Tibial nerve (tissue), 4 donors: ENCODE measurements around the gene NETO2. TPM values are rescaled to one million over a fixed set of nuclear protein-coding genes. Genes with fewer than 3 reads are reported as not detected.
A peak's percentile ranks its signal among the peaks of the same experiment; 100 is the strongest.

Experiments
- DNase-seq, 2 donors: peaks; one replicate each; pipeline ENCODE4 v3.0.0-alpha.2; 2019; ENCODE audit warnings: low spot score in 2 of 2
- H3K27ac ChIP-seq, 4 donors: fragments of 200-600 bp; sonication (generic) in 3 of 4; one replicate each; pipeline ENCODE4 v1.5.1; 2017 to 2019; ENCODE audit warnings: mild to moderate bottlenecking in 1 of 4
- H3K27me3 ChIP-seq, 2 donors: fragments of 200-600 bp; sonication (generic) in 1 of 2; one replicate each; pipeline versions ENCODE4 v1.5.1 to v1.6.0; 2017 to 2019
- H3K36me3 ChIP-seq, 3 donors: fragments of 200-600 bp; sonication (generic); one replicate each; pipeline ENCODE4 v1.5.1; 2018 to 2019
- H3K4me1 ChIP-seq, 4 donors: fragments of 200-600 bp; sonication (generic) in 3 of 4; one replicate each; pipeline ENCODE4 v1.5.1; 2017 to 2019
- H3K4me3 ChIP-seq, 4 donors: fragments of 200-600 bp; sonication (generic) in 3 of 4; one replicate each; pipeline ENCODE4 v1.5.1; 2017 to 2019; ENCODE audit warnings: mild to moderate bottlenecking in 1 of 4, moderate library complexity in 1 of 4
- H3K9me3 ChIP-seq, 4 donors: fragments of 200-600 bp; sonication (generic) in 3 of 4; one replicate each; pipeline ENCODE4 v1.5.1; 2017 to 2019
- CTCF ChIP-seq, 5 experiments: fragments of 200-600 bp in 3 of 5; fragments of 450-650 bp in 2 of 5; sonication (generic) in 3 of 5; IDR thresholded peaks; one replicate each; pipeline ENCODE4 v1.5.1; 2016 to 2019; ENCODE audit warnings: antibody characterized with exemption in 5 of 5, mild to moderate bottlenecking in 3 of 5, moderate library complexity in 2 of 5
- EP300 ChIP-seq, 2 donors: sonication (generic); formaldehyde crosslinking; IDR thresholded peaks; one replicate each; pipeline ENCODE4 v1.6.1; 2017; ENCODE audit warnings: antibody characterized with exemption in 2 of 2, mild to moderate bottlenecking in 1 of 2
- POLR2A ChIP-seq, 2 donors: fragments of 450-650 bp; IDR thresholded peaks; one replicate each; pipeline ENCODE4 v1.6.1; 2017; ENCODE audit warnings: antibody characterized with exemption in 2 of 2, mild to moderate bottlenecking in 2 of 2, moderate library complexity in 2 of 2
- WGBS, 2 donors: methylation state at CpG; one replicate each; pipeline ENCODE4 v1.1.5; 2018; 5-methylcytosine and 5-hydroxymethylcytosine counted together
- total RNA-seq, 4 donors: library from RNA; depleted of rRNA; stranded (reverse); fragments of >200 nt; gene quantifications; one replicate each; pipeline ENCODE4 v1.1.0, GENCODE V29; 2016

The NETO2 gene
- total RNA-seq, 4 donors from 2014 or later: 0.63 to 3.3 (median 0.72) TPM

- 70 to 76% methylated on average over 5 of the region's 5 CpGs for WGBS, 2 donors
- H3K27ac ChIP-seq: no peak overlapping the region
- TF ChIP-seq EP300 (IDR thresholded peaks at IDR 0.05) (no peak), POLR2A (IDR thresholded peaks at IDR 0.05) (no peak), CTCF (IDR thresholded peaks at IDR 0.05) (no peak)
- DNase-seq: no peak
- H3K4me1 ChIP-seq: no peaks in the 10 kb centered on the region
- no peaks in the 10 kb centered on the region for H3K9me3 ChIP-seq
- H3K27me3 ChIP-seq: no peaks in the 10 kb centered on the region
- H3K4me3 ChIP-seq: no peak overlapping the region
- no peaks in the 10 kb centered on the region for H3K36me3 ChIP-seq
Observed at GRCh38 chr16:47047524-47048203, 96.1 kb downstream of the NETO2 start.

GRCh38 chr16:47046726-47047523 is 96.8 kb downstream of the NETO2 start:
- TF ChIP-seq CTCF (IDR thresholded peaks at IDR 0.05) (no peak), POLR2A (IDR thresholded peaks at IDR 0.05) (no peak), EP300 (IDR thresholded peaks at IDR 0.05) (no peak)
- Histone ChIP-seq H3K9me3 (no peaks in the 10 kb centered on the region), H3K36me3 (no peaks in the 10 kb centered on the region), H3K4me3 (no peak overlapping the region), H3K4me1 (no peaks in the 10 kb centered on the region), H3K27me3 (no peaks in the 10 kb centered on the region), H3K27ac (no peak overlapping the region)
- DNase-seq: no peak
- 74% methylated on average over 8 of the region's 8 CpGs for WGBS, 2 donors

- Histone ChIP-seq H3K9me3 (no peaks in the 10 kb centered on the region), H3K27ac (no peak overlapping the region), H3K27me3 (no peaks in the 10 kb centered on the region), H3K36me3 (no peaks in the 10 kb centered on the region), H3K4me1 (no peaks in the 10 kb centered on the region), H3K4me3 (no peak overlapping the region)
- no peak for DNase-seq
- 38 to 53% methylated on average over 3 of the region's 3 CpGs for WGBS, 2 donors
- no peak for TF ChIP-seq POLR2A (IDR thresholded peaks at IDR 0.05)
- TF ChIP-seq CTCF (IDR thresholded peaks at IDR 0.05): no peak
- TF ChIP-seq EP300 (IDR thresholded peaks at IDR 0.05): no peak
Observed at GRCh38 chr16:47045459-47045858, 98.3 kb downstream of the NETO2 start.

GRCh38 chr16:47045023-47045422 is 98.7 kb downstream of the NETO2 start:
- H3K27me3 ChIP-seq: no peaks in the 10 kb centered on the region
- H3K9me3 ChIP-seq: no peaks in the 10 kb centered on the region
- TF ChIP-seq CTCF (IDR thresholded peaks at IDR 0.05) (peak in 1 of 5 experiments; percentile 11), EP300 (IDR thresholded peaks at IDR 0.05) (no peak), POLR2A (IDR thresholded peaks at IDR 0.05) (no peak)
- H3K27ac ChIP-seq: no peak overlapping the region
- no peak for DNase-seq
- H3K4me1 ChIP-seq: no peaks in the 10 kb centered on the region
- no peak overlapping the region for H3K4me3 ChIP-seq
- no peaks in the 10 kb centered on the region for H3K36me3 ChIP-seq
- 30 to 34% methylated on average over 8 of the region's 8 CpGs for WGBS, 2 donors
